HG02642 (cell line): Measurements from ENCODE around the gene NKX2-2.

ENCODE experiments used
- ATAC-seq: cut with Tn5 transposase; IDR thresholded peaks from one replicate; pipeline ENCODE4 v1.9.1; 2021; ENCODE audit warnings: mild to moderate bottlenecking; ENCODE audit not compliant: unreplicated experiment, poor library complexity

NKX2-2 gene

DNA sequence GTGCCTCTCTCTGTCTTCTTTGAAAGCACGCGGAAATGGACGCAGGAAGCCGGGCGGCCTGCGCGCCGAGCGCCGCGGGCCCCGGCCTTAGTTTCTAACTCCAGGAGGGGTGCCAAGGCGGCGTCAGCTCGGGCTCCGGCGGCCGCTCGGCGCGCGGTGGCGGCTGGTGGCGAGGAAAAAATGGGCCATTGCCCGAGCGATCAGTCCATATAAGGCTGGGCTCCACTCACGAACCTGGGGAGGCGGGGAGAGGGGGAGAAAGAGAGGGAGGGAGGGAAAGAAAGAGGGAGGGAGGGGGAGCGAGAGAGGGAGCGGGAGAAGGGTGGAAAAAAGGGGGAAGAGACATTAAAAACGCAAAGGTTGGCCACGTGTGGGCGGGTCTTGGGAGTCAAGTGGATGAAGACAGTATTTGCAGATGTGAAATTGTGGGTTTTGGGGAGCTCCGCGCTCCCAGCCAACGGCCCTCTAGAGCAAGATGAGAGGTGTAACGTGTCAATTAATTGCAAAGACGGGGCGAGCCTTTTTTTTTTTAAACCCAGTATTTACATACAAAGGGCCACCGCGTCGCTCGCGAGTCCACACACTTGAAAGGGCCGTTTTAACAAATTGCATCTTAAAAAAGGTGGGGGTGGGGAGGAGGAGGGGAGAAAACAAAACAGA is at the start of gene NKX2-2:
Gene NKX2-2 (minus strand): TSS at position 184 of the 660 bp plus-strand sequence. CDS start 395 bp downstream, outside the sequence.
- ATAC-seq: no peak

DNA sequence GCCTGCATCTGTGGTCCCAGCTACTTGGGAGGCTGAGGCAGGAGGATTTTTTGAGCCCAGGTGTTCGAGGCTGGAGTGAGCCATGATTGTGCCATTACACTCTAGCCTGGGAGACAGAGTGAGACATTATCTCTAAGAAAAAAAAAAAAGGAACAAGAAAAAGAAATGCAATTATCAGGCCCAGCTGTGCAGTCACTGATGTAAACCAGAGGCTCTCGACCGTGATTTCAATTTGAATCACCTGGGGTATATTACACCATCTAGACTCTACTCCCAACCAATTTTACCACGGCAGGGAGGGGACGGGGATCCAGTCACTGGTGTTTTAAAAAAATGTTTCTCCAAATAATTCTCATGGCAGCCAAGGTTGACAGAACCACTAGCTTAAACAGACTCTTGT is 48.8 kb upstream of the NKX2-2 start:
- no peak for ATAC-seq

DNA sequence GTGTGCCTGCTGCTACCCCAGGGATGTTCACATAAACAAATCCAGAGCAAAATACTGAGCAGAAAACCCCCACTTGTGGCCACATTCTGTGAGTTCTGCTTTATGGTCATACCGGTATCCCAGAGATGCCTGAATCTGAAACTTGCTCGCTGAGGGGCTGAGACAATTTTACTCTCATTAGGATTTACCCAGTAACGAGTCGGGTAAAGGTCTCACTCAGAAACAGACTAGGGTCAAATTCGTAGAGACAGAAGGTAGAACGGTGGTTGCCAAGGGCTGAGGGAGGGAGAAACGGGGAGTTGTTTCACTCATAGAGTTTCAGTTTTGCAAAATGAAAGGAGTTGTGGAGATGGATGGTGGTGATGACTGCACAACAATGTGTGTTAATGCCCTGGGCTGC is 45.4 kb upstream of the NKX2-2 start:
- ATAC-seq: peak; percentile 69

- ATAC-seq: no peak
Measured at GRCh38 chr20:21557241-21558020, 43.6 kb upstream of the NKX2-2 start.

- no peak for ATAC-seq
Measured at GRCh38 chr20:21556398-21556797, 42.5 kb upstream of the NKX2-2 start.

- no peak for ATAC-seq
Measured at GRCh38 chr20:21555470-21556120, 41.7 kb upstream of the NKX2-2 start.

GRCh38 chr20:21554985-21555384 is 41.1 kb upstream of the NKX2-2 start:
- ATAC-seq: no peak

- ATAC-seq: no peak
Measured at GRCh38 chr20:21554376-21554890, 40.6 kb upstream of the NKX2-2 start.

- ATAC-seq: no peak
Measured at GRCh38 chr20:21550587-21550986, 36.7 kb upstream of the NKX2-2 start.

DNA sequence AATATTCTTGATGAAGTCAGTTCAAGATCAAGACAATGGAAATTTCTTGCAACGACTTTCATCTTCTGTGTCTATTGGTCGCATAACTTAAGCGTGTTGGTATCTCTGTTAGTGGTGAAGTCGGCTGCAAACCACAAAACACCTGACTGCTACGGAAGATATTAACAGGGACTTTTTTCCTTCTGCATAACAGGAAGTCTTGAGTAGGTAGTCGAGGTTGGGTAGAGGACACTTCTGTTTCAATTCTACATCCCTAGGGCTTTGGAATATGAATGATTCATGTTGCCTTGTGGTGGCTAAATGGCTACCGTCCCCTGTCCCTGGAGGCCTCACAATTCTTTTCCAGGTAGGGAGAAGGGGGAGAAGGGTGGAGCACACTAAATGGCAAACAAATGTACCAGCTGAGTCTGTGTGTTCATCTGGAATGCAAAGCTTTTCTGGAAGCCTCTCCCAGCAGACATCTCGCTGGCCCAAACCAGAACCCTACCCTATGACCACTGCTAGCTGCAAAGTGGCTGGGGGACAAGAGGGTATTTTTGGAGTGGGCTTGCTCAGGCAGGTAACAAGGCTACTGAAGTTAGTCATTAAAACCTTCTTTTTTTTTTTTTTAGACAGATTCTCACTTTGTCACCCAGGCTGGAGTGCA is 34.6 kb upstream of the NKX2-2 start:
- ATAC-seq: peak; percentile 77

GRCh38 chr20:21546355-21546754 is 32.5 kb upstream of the NKX2-2 start:
- no peak for ATAC-seq

DNA sequence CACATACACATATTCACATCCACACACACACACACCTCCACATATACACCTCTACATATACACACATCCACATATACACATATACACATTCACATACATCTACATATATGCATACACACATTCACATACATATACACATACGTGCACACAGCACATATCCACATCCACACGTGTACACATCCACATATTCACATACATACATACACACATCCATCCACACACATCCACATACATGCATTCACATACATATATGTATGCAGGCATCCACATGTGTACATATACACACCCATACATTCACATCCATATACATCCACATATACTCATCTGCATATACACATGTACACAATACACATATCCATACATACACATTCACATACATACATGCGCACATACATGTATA is 25.6 kb upstream of the NKX2-2 start:
- no peak for ATAC-seq

DNA sequence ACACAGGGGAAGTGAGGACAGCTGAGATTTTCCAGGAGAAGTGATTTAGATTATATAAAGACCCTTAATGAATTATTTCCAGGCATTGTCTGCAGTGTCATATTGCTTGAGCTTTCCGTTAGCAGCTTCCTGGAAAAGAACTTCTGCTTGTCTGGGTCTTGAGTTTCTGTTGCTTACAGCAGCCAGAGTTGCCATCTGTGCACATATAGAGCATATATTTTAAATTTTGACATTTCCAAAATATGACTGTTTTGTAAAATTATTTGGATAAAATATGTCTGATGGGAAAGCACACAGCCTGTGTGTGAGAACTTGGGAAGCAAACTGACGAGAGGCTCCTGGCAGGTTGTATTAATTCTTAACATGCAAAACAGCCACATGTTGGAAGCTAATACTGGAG is 21.0 kb upstream of the NKX2-2 start:
- ATAC-seq: no peak

- ATAC-seq: no peak
Measured at GRCh38 chr20:21534453-21534852, 20.6 kb upstream of the NKX2-2 start.

DNA sequence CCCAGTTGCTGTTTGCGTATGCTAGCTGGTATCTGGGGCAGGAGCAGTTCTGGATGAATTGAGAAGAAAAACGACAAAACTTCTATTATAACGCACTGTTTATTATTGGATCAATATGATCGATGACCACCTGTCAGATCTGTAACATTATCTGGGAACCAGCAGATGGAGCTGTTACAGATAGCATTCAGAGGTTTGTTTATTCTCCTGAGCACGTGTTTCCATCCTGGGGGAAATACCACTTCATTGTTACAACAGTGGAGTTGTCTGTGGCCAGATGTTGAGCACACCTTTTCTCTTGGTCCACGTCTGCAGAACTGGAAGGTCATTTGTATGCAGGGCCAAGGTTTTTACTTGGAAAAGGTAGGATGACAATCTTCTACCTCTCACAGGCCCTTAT is 16.0 kb upstream of the NKX2-2 start:
- no peak for ATAC-seq

- ATAC-seq: no peak
Measured at GRCh38 chr20:21528870-21529269, 15.0 kb upstream of the NKX2-2 start.

DNA sequence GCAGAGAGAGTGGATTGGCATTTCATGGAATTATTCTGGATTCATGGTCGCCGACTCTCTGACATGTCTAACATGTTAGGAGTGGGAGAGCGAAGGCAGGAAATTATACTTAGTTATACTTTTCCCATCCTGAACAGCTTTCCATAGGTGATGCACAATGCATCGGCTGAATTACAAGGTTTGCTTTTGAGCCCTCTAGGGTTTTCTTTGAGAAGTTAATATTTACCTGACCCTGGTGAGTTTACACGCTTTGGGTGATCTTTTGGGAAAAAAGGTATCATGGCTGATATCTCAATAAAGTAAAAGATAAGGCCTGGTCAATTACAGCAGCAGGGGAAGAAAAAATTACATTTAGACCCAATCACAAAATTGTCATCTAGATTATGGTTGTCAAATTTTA is 14.0 kb upstream of the NKX2-2 start:
- no peak for ATAC-seq

- ATAC-seq: no peak
Measured at GRCh38 chr20:21526776-21527175, 12.9 kb upstream of the NKX2-2 start.

DNA sequence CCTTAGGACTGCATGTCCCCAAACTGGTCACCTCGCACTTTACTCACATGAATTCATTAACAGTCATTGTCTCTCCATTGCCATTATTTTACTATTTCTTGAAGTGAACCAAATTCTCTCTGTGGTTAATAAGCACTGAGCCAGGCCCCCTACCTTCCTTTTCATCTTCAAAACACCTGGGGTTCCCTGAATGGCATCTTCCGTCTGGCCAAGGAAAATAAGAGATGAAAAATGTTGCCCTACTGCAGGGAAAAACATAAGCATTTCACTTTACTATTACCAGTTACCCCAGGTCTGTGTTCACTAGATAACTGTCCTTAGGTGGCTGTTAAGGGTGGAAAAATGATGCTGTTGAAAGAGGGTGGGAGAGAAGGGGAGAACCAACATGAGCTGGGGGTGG is 10.0 kb upstream of the NKX2-2 start:
- no peak for ATAC-seq

- no peak for ATAC-seq
Measured at GRCh38 chr20:21523281-21523868, 9.5 kb upstream of the NKX2-2 start.
